GM12878 (cell line): Measurements from ENCODE around the gene LAMC3. TPM values are rescaled to one million over a fixed set of nuclear protein-coding genes. Genes with fewer than 3 reads are reported as not detected.

ENCODE experiments used
- ATAC-seq: fragments of 200-7000 bp; cut with Tn5 transposase; 3 replicates; pipeline ENCODE4 v1.9.1; 2020; ENCODE audit warnings: mild to moderate bottlenecking, moderate library complexity
- BruUV-seq: library from RNA; stranded (reverse); fragments of 400-500 nt; replicated peaks from 2 replicates; lab custom pipeline; 2021; lab: Mats Ljungman, UMichigan
- CTCF ChIA-PET: fragments of 300-600 bp; sonication (Branson Sonifier 250); formaldehyde crosslinking; extraction: SDS; loops from one replicate; lab custom pipeline; 2021; ENCODE audit warnings: inconsistent platforms; lab: Yijun Ruan, JAX
- POLR2A ChIA-PET: fragments of 350-600 bp; formaldehyde crosslinking; extraction: SDS; loops from one replicate; lab custom pipeline; 2021; ENCODE audit warnings: inconsistent platforms; lab: Charles Lee
- RAD21 ChIA-PET: fragments of 300-600 bp; sonication (Branson Sonifier 250); formaldehyde crosslinking; loops from one replicate; lab custom pipeline; 2023; ENCODE audit warnings: antibody characterized with exemption; ENCODE audit not compliant: unreplicated experiment; lab: Charles Lee
- SMC1A ChIA-PET: fragments of 300-600 bp; sonication (Branson Sonifier 250); formaldehyde crosslinking; loops from one replicate; lab custom pipeline; 2023; ENCODE audit not compliant: unreplicated experiment, uncharacterized antibody; lab: Charles Lee
- DNase-seq: peaks from one replicate; pipeline ENCODE4 v3.0.0-alpha.2; 2011; ENCODE audit warnings: low read depth, low spot score
- FAIRE-seq: peaks from 3 replicates; lab custom pipeline; 2011; peaks lifted over from hg19 to GRCh38; lab: Jason Lieb, UNC
- H2AFZ ChIP-seq: 2 replicates; pipeline ENCODE4 v1.6.0; 2011; ENCODE audit warnings: low read depth, low read length, control low read depth; ENCODE audit not compliant: control insufficient read depth
- H3K27ac ChIP-seq: 2 replicates; pipeline ENCODE4 v1.5.1; 2011; ENCODE audit warnings: control low read depth; ENCODE audit not compliant: control insufficient read depth, insufficient read depth
- H3K27me3 ChIP-seq, 2 experiments: replicated peaks in 1 of 2; 2 replicates each; pipeline versions ENCODE4 v1.6.0 to v1.6.1; 2011; ENCODE audit warnings: low read length in 1 of 2; ENCODE audit not compliant: control insufficient read depth in 2 of 2, insufficient read depth in 2 of 2
- H3K36me3 ChIP-seq, 2 experiments: 2 replicates each; pipeline ENCODE4 v1.5.1; 2011; ENCODE audit warnings: low read length in 1 of 2; ENCODE audit not compliant: control insufficient read depth in 2 of 2, insufficient read depth in 2 of 2
- H3K4me1 ChIP-seq: 2 replicates; pipeline ENCODE4 v1.6.1; 2011; ENCODE audit warnings: mild to moderate bottlenecking, low read length, moderate library complexity, mixed read lengths; ENCODE audit not compliant: control insufficient read depth, insufficient read depth
- H3K4me2 ChIP-seq: 2 replicates; pipeline ENCODE4 v1.6.0; 2011; ENCODE audit warnings: control low read depth; ENCODE audit not compliant: control insufficient read depth, insufficient read depth
- H3K4me3 ChIP-seq: fragments of 200-600 bp; sonication (generic); 2 replicates; pipeline ENCODE4 v1.5.1; 2016
- H3K79me2 ChIP-seq: 2 replicates; pipeline ENCODE4 v1.6.0; 2011; ENCODE audit warnings: low read length; ENCODE audit not compliant: control insufficient read depth, insufficient read depth
- H3K9ac ChIP-seq: 2 replicates; pipeline ENCODE4 v1.8.0; 2011; ENCODE audit warnings: low read length, control low read depth, mixed read lengths; ENCODE audit not compliant: control insufficient read depth, insufficient read depth
- H3K9me3 ChIP-seq: replicated peaks from 3 replicates; pipeline ENCODE4 v1.5.1; 2011; ENCODE audit warnings: mild to moderate bottlenecking, low read length; ENCODE audit not compliant: control insufficient read depth, insufficient read depth
- H4K20me1 ChIP-seq: 2 replicates; pipeline ENCODE4 v1.6.0; 2011; ENCODE audit not compliant: control insufficient read depth, insufficient read depth
- CBFB ChIP-seq: IDR thresholded peaks from 2 replicates; pipeline ENCODE4 v1.6.1; 2016; ENCODE audit warnings: antibody characterized with exemption, low read depth
- CHD4 ChIP-seq: fragments of 200-600 bp; sonication (generic); IDR thresholded peaks from 2 replicates; pipeline ENCODE4 v1.6.1; 2016; ENCODE audit warnings: mild to moderate bottlenecking
- E2F8 ChIP-seq: fragments of 450-650 bp; IDR thresholded peaks from 2 replicates; pipeline ENCODE4 v1.6.1; 2018; ENCODE audit warnings: mild to moderate bottlenecking, low read depth, moderate library complexity; ENCODE audit not compliant: partially characterized antibody
- ETV6 ChIP-seq, 2 experiments: fragments of 450-650 bp in 1 of 2; IDR thresholded peaks in 1 of 2; conservative IDR thresholded peaks in 1 of 2; 2 replicates each; pipeline ENCODE4 v1.6.1; 2014; ENCODE audit warnings: antibody characterized with exemption in 1 of 2, borderline replicate concordance in 1 of 2, low read depth in 1 of 2, mild to moderate bottlenecking in 1 of 2, moderate library complexity in 1 of 2
- EZH2 ChIP-seq: IDR thresholded peaks from 2 replicates; pipeline ENCODE4 v1.6.1; 2012; ENCODE audit warnings: low read depth, mild to moderate bottlenecking, control low read depth, inconsistent platforms, low read length, borderline replicate concordance; ENCODE audit not compliant: control insufficient read depth
- FOS ChIP-seq: IDR thresholded peaks from 3 replicates; pipeline ENCODE4 v1.6.1; 2011; ENCODE audit warnings: borderline replicate concordance; ENCODE audit not compliant: insufficient read length; ENCODE audit errors: extremely low read depth
- IRF5 ChIP-seq: fragments of 450-650 bp; IDR thresholded peaks from 2 replicates; pipeline ENCODE4 v1.6.1; 2017; ENCODE audit warnings: borderline replicate concordance
- MTA3 ChIP-seq: IDR thresholded peaks from 2 replicates; pipeline ENCODE4 v1.6.1; 2012; ENCODE audit warnings: low read length, inconsistent platforms, borderline replicate concordance
- SMAD5 ChIP-seq: IDR thresholded peaks from 2 replicates; pipeline ENCODE4 v1.6.1; 2016; ENCODE audit warnings: antibody characterized with exemption, low read depth
- SREBF1 ChIP-seq: IDR thresholded peaks from 2 replicates; pipeline ENCODE4 v1.6.1; 2012; ENCODE audit warnings: mild to moderate bottlenecking, low read length
- TCF12 ChIP-seq: IDR thresholded peaks from 2 replicates; pipeline ENCODE4 v1.6.1; 2011; ENCODE audit warnings: low read depth, mild to moderate bottlenecking, low read length
- WGBS: methylation state at CpG from one replicate; pipeline ENCODE4 v1.1.6; 2016; ENCODE audit warnings: low lambda C conversion rate; ENCODE audit not compliant: insufficient replicate concordance, insufficient coverage; ENCODE audit errors: missing lambda C conversion rate; 5-methylcytosine and 5-hydroxymethylcytosine counted together
- in situ Hi-C: fragments of 300-500 bp; cut with MboI; formaldehyde crosslinking; loops from 9 replicates; pipeline ENCODE4 v1.14.3; 2018; ENCODE audit warnings: mixed read lengths
- intact Hi-C: fragments of 100-400 bp; cut with micrococcal nuclease; formaldehyde crosslinking; loops from one replicate; pipeline ENCODE4 v1.14.2; 2022; ENCODE audit not compliant: unreplicated experiment
- polyA plus RNA-seq, 11 experiments: library from polyadenylated mRNA; depleted of rRNA in 4 of 11; unstranded in 6 of 11; stranded (reverse) in 5 of 11; fragments of >200 nt; fragmentation: Nextera tagmentation in 4 of 11; fragmentation: Illumina TruSeq in 1 of 11; extraction: Ambion mirVana in 4 of 11; extraction: Trizol in 1 of 11; gene quantifications; 1 replicate in 1 of 11; 2 replicates in 10 of 11; pipeline versions ENCODE4 v1.2.1 to v1.2.3, GENCODE V29; 2011 to 2016; ENCODE audit warnings: inconsistent platforms in 2 of 11, missing spikeins in 2 of 11, low read depth in 1 of 11
- total RNA-seq, 4 experiments: library from RNA; depleted of rRNA in 3 of 4; stranded (reverse); fragments of >200 nt in 3 of 4; fragmentation: Illumina TruSeq in 1 of 4; extraction: Trizol in 1 of 4; gene quantifications; 2 replicates each; pipeline versions ENCODE4 v1.2.1 to v1.2.3, GENCODE V29; 2013 to 2021

The LAMC3 gene
- total and polyA plus RNA-seq, 10 of the 15 experiments (the other 5 are each of a cell fraction or from before 2014, with no cell fraction given) = under 0.01 to 0.08 TPM; not detected in 8

- no peak overlapping the region for H2AFZ ChIP-seq
- no TSS peak for BruUV-seq
- ChIA-PET SMC1A (no interaction called here), POLR2A (no interaction called here), RAD21 (no interaction called here), CTCF (interaction anchor here (2.1 kb wide), 1 partner anchor 29 kb away, joined by 6 read pairs; no protein-coding TSS in a partner anchor)
- TF ChIP-seq E2F8 (no peak), FOS (no peak), SMAD5 (no peak), CBFB (no peak), TCF12 (no peak), EZH2 (no peak), IRF5 (no peak), MTA3 (no peak), SREBF1 (no peak), CHD4 (no peak), ETV6 (conservative IDR thresholded peaks at IDR 0.05 in 1 of 2, IDR thresholded peaks at IDR 0.05 in 1 of 2; ENCODE audit: borderline replicate concordance in 1 of 2, low read depth in 1 of 2) (no peak)
- no peaks in the 10 kb centered on the region for H4K20me1 ChIP-seq
- H3K4me1 ChIP-seq = no peaks in the 10 kb centered on the region
- no peaks in the 10 kb centered on the region for H3K9me3 ChIP-seq
- 63% methylated on average over 21 of the region's 21 CpGs for WGBS
- FAIRE-seq (no peak), ATAC-seq (no peak), DNase-seq (no peak)
- intact Hi-C loops = no loop called here
- H3K4me2 ChIP-seq = no peak overlapping the region
- H3K36me3 ChIP-seq = no peaks in the 10 kb centered on the region
- no peaks in the 10 kb centered on the region for H3K79me2 ChIP-seq
- no peak overlapping the region for H3K9ac ChIP-seq
- H3K27me3 ChIP-seq = no peaks in the 10 kb centered on the region; a peak in 1 of 4 replicates
- no peak overlapping the region for H3K4me3 ChIP-seq
- in situ Hi-C loops = no loop called here
- no peak overlapping the region for H3K27ac ChIP-seq
Observed at GRCh38 chr9:131017067-131017466, 8.1 kb downstream of the LAMC3 start.
